Left lobe of liver (tissue), 2 donors: ENCODE data around the gene ADCY1. TPM values are rescaled to one million over a fixed set of nuclear protein-coding genes. Genes with fewer than 3 reads are reported as not detected.
A peak's percentile ranks its signal among the peaks of the same experiment; 100 is the strongest.
"Not testable (repeated sequence)": the region's sequence is repeated elsewhere in the genome, so short reads cannot be mapped to it uniquely, and the experiment has no call there.

Experiments used
- ATAC-seq: fragments of 200-7000 bp; cut with Tn5 transposase; one replicate; pipeline ENCODE4 v1.9.1; 2020; ENCODE audit warnings: mild to moderate bottlenecking, moderate library complexity
- DNase-seq: peaks from one replicate; pipeline ENCODE4 v3.0.0-alpha.2; 2020; ENCODE audit warnings: low spot score
- total RNA-seq: library from RNA; stranded (reverse); gene quantifications from one replicate; pipeline ENCODE4 v1.2.1, GENCODE V29; 2021
- donor health status: DM: no; HTN: no; CAD: no; lungs with moderate emphysema.
- donor health status: DM: no; HTN: yes; CAD: no.

ADCY1 gene
- 12.8 TPM for total RNA-seq

DNA sequence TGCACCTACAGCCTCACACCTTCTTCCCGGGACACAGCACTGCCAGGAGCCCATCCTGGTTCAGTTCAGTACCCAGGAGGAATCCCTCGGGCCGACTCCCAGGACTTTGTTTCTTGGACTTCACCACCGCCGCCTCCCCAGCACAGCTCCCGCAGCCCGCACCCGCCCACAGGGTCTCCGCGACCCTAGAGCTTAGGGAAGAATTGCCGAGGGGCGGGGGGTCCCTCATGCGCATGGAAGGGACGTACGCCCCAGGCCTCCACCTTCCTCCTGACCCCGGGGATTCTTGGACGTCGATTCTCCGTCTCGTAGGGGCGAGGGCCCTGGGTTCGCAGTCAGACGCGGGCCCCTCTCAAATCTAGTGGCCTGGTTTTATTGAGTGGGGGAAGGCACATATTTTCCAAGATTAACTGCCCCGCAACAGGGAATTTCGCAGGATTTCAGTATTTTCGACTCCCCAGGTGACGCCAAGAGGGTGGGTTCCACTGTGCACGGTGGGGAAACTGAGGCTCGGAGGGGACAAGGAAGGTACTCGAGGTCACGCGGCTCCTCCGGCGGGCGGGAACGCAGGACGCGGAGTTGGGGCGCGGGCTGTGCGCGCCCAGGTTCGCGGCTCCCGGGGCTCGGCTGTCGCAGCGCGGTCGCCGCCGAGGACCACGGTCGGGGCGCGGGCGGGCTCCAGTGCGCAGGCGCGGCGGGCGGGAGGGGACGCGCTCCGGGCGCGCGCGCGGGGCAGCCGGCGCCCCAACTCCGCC is at the start of gene ADCY1:
Gene ADCY1, plus strand, starts transcription at position 708 of the 755 bp plus-strand sequence. CDS start 176 bp downstream, outside the sequence.
- no peak for DNase-seq
- ATAC-seq: no peak

- ATAC-seq: no peak
- DNase-seq: no peak
Measured at GRCh38 chr7:45524445-45524844, 49.7 kb upstream of the ADCY1 start.

DNA sequence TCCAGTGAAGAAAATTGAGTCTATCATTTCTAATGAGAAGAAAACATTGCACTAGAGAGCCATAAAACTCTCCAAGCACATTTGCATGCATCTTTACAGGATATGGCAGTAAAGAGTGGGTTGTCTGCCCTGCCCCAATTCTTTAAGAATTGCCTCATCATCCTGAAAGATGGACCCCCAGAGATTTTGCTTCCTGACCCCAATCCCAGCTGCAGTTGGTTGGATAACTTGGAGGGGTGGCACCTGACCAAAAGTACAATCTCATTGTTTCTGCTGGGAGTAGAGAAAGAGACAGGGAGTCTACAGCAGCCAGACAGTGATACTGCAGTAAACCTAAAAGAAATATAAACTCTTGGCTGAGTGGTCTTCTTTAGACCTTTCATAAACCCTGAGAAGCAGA is 49.1 kb upstream of the ADCY1 start:
- DNase-seq (no peak), ATAC-seq (no peak)

DNA sequence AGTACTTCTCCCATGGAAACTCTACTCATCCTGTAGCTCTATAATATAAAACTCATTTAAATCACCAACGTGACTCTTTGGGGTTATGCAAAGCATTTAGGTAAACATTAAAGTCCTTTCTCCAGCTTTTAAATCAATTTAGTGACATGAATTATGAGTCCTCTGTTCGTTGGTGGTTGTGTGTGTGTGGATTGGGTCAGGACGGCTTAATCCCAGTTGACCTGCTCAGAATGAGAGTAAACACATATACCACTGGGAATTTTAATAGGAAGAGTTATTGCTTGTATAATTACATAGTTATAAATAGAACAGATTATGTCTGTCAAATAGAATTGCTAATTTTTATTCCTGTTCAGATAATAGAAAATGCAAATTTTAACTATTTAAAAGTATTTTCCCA is 30.7 kb upstream of the ADCY1 start:
- DNase-seq (no peak), ATAC-seq (no peak)

DNA sequence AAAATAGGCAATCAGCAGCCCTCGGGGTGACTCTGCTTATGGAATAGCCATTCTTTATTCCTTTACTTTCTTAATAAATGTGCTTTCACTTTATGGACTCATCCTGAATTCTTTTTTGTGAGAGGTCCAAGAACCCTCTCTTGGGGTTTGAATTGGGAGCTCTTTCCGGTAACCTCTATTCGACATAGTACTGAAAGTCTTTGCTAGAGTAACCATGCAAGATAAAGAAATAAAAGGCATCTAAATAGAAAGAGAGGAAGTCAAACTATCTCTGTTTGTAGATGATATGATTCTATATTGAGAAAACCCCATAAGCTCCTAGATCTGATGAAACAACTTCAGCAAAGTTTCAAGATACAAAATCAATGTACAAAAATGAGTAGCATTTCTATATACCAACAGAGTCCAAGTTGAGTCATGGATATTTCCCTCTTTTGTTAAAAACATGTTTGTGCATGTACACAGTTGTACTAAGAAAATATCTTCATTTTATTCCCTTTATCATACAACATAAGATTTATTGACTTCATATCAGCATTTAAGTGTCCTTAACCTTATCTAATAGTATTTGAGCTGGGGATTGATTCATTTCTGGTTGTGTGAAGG is 29.0 kb upstream of the ADCY1 start:
- not testable (repeated sequence) for ATAC-seq

DNA sequence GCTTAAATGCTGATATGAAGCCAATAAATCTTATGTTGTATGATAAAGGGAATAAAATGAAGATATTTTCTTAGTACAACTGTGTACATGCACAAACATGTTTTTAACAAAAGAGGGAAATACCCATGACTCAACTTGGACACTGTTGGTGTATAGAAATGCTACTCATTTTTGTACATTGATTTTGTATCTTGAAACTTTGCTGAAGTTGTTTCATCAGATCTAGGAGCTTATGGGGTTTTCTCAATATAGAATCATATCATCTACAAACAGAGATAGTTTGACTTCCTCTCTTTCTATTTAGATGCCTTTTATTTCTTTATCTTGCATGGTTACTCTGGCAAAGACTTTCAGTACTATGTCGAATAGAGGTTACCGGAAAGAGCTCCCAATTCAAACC is 25.3 kb upstream of the ADCY1 start:
- DNase-seq, ATAC-seq: not testable (repeated sequence)

More for the DNA sequence above, 29.0 kb upstream of the ADCY1 start:
- not testable (repeated sequence) for DNase-seq

- no peak for ATAC-seq
- DNase-seq: no peak
Measured at GRCh38 chr7:45563401-45563800, 10.8 kb upstream of the ADCY1 start.

DNA sequence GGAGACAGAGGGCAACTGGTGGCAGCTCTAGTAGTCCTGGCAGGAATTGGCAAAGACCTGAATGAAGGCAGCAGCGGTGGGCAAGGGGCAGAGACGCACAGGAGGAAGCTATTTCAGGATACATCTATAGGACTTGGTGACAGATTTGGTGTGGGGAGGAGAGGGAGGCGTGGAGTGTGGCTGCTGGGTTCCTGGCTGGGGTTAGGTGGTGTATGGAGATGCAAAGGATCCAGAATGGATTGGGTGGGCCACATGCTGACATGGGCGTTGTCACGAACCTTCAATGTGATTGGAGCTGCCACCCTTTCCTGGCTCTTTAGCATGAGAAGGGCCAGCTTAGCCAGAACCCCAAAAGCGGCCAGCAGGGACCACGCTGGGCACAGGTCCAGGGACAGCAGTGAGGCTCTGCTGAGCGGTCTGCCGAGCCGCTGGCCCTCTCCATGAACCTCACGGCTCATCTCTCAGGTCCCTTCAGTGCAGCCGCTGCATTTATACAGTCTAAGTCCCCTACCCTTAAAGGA is 10.2 kb upstream of the ADCY1 start:
- ATAC-seq: peak; percentile 13
- no peak for DNase-seq

DNA sequence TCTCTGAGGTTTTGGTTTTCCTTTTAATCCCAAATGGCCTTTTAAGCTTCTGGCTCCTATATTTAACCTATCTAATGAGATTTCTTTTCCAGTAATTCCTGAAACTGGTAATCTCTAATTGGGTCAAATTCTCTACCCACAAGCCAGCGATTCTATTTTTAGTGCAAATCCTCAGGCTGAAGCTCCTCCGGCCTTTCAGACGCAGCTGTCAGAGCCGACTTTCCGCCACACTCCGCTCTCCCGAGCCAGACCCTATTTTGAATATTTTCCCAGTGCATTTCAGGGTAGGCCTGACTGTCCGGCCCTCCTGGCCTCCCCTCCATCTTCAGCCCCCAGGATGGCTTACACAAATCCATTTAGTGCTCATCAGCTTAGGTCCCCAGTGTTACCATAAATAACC is 9.7 kb upstream of the ADCY1 start:
- DNase-seq (no peak), ATAC-seq (no peak)

- no peak for ATAC-seq
Measured at GRCh38 chr7:45564886-45565455, 9.2 kb upstream of the ADCY1 start.

GRCh38 chr7:45566386-45566785 is 7.8 kb upstream of the ADCY1 start:
- DNase-seq: no peak

More at GRCh38 chr7:45564886-45565455, 9.2 kb upstream of the ADCY1 start:
- DNase-seq: no peak

DNA sequence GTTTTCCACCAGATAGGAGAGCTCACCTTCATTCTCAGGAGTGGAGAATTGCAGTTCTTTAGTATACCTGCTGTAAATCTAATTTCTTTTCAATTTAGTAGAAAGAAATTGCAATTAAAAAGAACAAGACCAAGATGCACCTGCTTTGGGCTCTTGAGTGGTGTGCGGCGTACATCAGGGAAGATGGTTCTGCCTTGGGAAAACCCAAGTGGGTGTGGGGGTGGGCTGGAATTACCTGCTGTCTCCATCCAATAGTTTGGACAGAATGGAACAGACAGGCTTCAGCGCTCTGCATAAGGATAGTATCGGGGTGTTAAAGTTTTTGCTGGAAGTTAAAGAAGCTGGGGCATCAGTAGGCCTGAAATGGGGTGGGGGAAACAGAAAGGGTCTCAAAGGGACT is 7.2 kb upstream of the ADCY1 start:
- ATAC-seq (no peak), DNase-seq (no peak)

More at GRCh38 chr7:45566386-45566785, 7.8 kb upstream of the ADCY1 start:
- no peak for ATAC-seq

DNA sequence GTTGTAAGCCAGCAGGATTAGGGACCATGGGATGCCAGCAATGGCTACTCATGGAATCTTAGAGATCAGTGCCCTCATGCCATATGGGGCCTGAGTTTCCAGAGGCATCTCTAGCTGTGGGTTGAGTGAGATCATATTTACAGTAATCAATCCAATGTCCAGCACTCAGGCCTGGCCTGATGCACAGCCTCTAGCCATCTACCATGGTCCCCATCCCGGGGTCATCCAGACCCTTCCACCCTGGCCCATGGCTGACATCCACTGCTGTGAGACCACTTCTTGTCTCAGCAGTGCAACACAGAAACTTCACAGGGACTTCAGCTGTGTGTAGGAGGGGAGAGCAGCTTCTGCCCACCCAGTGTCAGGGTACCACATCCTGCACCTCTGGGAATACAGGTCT is 6.5 kb upstream of the ADCY1 start:
- no peak for DNase-seq

GRCh38 chr7:45568536-45569289 is 5.5 kb upstream of the ADCY1 start:
- no peak for ATAC-seq
- DNase-seq: no peak

More for the DNA sequence above, 6.5 kb upstream of the ADCY1 start:
- ATAC-seq: no peak

- no peak for DNase-seq
- no peak for ATAC-seq
Measured at GRCh38 chr7:45569290-45569685, 4.9 kb upstream of the ADCY1 start.

GRCh38 chr7:45570797-45571196 is 3.4 kb upstream of the ADCY1 start:
- no peak for DNase-seq
- no peak for ATAC-seq

DNA sequence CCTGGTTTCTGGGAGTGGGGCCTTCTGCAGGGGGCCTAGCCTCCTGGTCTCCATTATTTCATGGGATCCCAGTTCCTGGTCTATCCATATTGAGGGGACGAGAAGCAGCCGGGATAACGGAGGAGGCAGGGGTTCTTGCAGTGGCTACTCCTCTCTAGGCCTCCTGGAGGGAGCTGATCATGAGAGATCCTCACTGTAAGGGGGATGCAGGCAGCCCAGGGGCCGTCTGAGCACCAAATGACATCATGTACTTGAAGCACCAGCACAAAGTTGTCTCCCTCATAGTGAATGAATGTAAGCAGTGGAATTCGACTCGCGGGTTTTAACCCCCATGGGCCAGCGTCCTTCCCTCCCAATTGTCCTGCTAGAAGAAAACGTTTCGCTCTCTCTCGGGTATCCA is 964 bp upstream of the ADCY1 start:
- ATAC-seq (no peak), DNase-seq (no peak)

GRCh38 chr7:45574416-45574668 is 174 bp downstream of the ADCY1 start:
- DNase-seq (no peak), ATAC-seq (no peak)

GRCh38 chr7:45574669-45575500 is 717 bp downstream of the ADCY1 start:
- DNase-seq (no peak), ATAC-seq (peak; percentile 90)

DNA sequence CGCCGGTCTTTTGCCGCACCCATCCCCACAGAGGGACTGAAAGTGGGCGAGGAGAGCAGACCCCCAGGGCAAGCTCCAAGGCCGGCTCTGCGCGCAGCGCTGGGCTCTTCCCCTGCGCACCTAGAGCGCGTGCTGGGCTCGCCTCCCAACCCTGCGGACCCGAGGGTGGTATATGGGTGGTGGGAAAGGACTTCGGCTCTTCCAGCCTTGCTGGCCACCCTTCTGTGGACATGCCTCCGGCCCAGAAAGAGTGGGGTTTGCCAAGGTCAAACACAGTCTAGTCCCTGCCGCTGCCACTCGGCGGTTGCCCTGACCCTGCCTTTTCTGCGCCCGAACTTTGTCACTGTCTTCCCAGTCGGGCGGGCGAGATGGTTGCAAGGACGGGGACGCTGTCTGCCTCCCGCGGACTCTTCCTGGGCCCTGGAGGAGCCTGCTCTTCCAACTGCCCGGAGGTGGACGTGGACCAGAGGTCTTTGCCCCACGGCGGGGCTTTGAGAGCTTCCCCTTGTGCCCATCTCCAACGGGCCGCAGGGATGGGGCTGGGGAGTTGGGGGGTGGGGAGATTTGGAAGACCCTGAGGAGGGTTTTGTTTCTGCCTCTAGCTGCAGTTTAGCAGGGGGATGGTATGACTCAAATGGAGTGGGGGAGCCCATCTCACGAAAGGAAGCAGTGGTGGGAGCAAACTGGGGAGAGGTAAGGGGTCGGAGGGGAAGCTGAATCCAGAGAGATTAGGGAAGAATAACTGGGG is 1.5 kb downstream of the ADCY1 start:
- ATAC-seq: no peak
- DNase-seq: no peak
